Activated naive CD8-positive, alpha-beta T cell (primary cell): Measurements from ENCODE around the gene TESMIN.

Experiments
- H3K27ac Mint-ChIP-seq: one replicate; pipeline ENCODE4 v1.8.0; 2021; ENCODE audit warnings: mixed read lengths
- H3K27me3 Mint-ChIP-seq: one replicate; pipeline ENCODE4 v1.8.0; 2021; ENCODE audit warnings: mixed read lengths
- H3K36me3 Mint-ChIP-seq: one replicate; pipeline ENCODE4 v1.8.0; 2021; ENCODE audit warnings: mixed read lengths
- H3K4me1 Mint-ChIP-seq: one replicate; pipeline ENCODE4 v1.8.0; 2021; ENCODE audit warnings: low read depth, mixed read lengths
- H3K4me3 Mint-ChIP-seq: one replicate; pipeline ENCODE4 v1.8.0; 2021; ENCODE audit warnings: mild to moderate bottlenecking, mixed read lengths
- H3K9me3 Mint-ChIP-seq: one replicate; pipeline ENCODE4 v1.8.0; 2021; ENCODE audit warnings: low read depth, mixed read lengths

TESMIN gene

GRCh38 chr11:68751331-68751856 is at the start of gene TESMIN:
TSS of gene TESMIN (minus strand) at chr11:68751520. CDS start at chr11:68750660, 860 bp downstream.
- peaks cover 3% of the 10 kb centered on the region for H3K36me3 Mint-ChIP-seq
- no peaks in the 10 kb centered on the region for H3K9me3 Mint-ChIP-seq
- peak within 1 kb of the TSS; percentile 78 for H3K4me3 Mint-ChIP-seq
- H3K27me3 Mint-ChIP-seq: no peaks in the 10 kb centered on the region
- H3K4me1 Mint-ChIP-seq: peaks cover 6% of the 10 kb centered on the region
- no peak within 1 kb of the TSS for H3K27ac Mint-ChIP-seq

GRCh38 chr11:68798221-68798813 is 47.0 kb upstream of the TESMIN start:
- Mint-ChIP-seq H3K4me3 (no peak overlapping the region), H3K27ac (no peak overlapping the region), H3K36me3 (peaks cover 8% of the 10 kb centered on the region), H3K9me3 (no peaks in the 10 kb centered on the region), H3K27me3 (no peaks in the 10 kb centered on the region), H3K4me1 (no peaks in the 10 kb centered on the region)

GRCh38 chr11:68796801-68797200 is 45.5 kb upstream of the TESMIN start:
- Mint-ChIP-seq H3K9me3 (no peaks in the 10 kb centered on the region), H3K4me1 (no peaks in the 10 kb centered on the region), H3K27ac (no peak overlapping the region), H3K4me3 (no peak overlapping the region), H3K27me3 (no peaks in the 10 kb centered on the region), H3K36me3 (peaks cover 6% of the 10 kb centered on the region)

GRCh38 chr11:68792400-68792966 is 41.2 kb upstream of the TESMIN start:
- Mint-ChIP-seq H3K27ac (no peak overlapping the region), H3K9me3 (no peaks in the 10 kb centered on the region), H3K4me1 (no peaks in the 10 kb centered on the region), H3K4me3 (no peak overlapping the region), H3K27me3 (no peaks in the 10 kb centered on the region), H3K36me3 (peaks cover 6% of the 10 kb centered on the region)

GRCh38 chr11:68784653-68785052 is 33.3 kb upstream of the TESMIN start:
- Mint-ChIP-seq H3K27ac (no peak overlapping the region), H3K9me3 (no peaks in the 10 kb centered on the region), H3K4me1 (no peaks in the 10 kb centered on the region), H3K27me3 (no peaks in the 10 kb centered on the region), H3K4me3 (no peak overlapping the region), H3K36me3 (peaks cover 7% of the 10 kb centered on the region)

- H3K9me3 Mint-ChIP-seq: no peaks in the 10 kb centered on the region
- no peak overlapping the region for H3K27ac Mint-ChIP-seq
- H3K4me3 Mint-ChIP-seq: no peak overlapping the region
- H3K36me3 Mint-ChIP-seq: peaks cover 5% of the 10 kb centered on the region
- no peaks in the 10 kb centered on the region for H3K4me1 Mint-ChIP-seq
- H3K27me3 Mint-ChIP-seq: no peaks in the 10 kb centered on the region
Observed at GRCh38 chr11:68783216-68783821, 32.0 kb upstream of the TESMIN start.

- Mint-ChIP-seq H3K4me3 (no peak overlapping the region), H3K27me3 (no peaks in the 10 kb centered on the region), H3K36me3 (peaks cover 5% of the 10 kb centered on the region), H3K4me1 (no peaks in the 10 kb centered on the region), H3K27ac (no peak overlapping the region), H3K9me3 (no peaks in the 10 kb centered on the region)
Observed at GRCh38 chr11:68782711-68783110, 31.4 kb upstream of the TESMIN start.

- Mint-ChIP-seq H3K27me3 (no peaks in the 10 kb centered on the region), H3K4me3 (no peak overlapping the region), H3K4me1 (peaks cover 2% of the 10 kb centered on the region), H3K27ac (no peak overlapping the region), H3K9me3 (no peaks in the 10 kb centered on the region), H3K36me3 (peaks cover 5% of the 10 kb centered on the region)
Observed at GRCh38 chr11:68780829-68781228, 29.5 kb upstream of the TESMIN start.

- peaks cover 2% of the 10 kb centered on the region for H3K4me1 Mint-ChIP-seq
- no peak overlapping the region for H3K4me3 Mint-ChIP-seq
- no peaks in the 10 kb centered on the region for H3K9me3 Mint-ChIP-seq
- no peak overlapping the region for H3K27ac Mint-ChIP-seq
- peaks cover 14% of the 10 kb centered on the region for H3K36me3 Mint-ChIP-seq
- H3K27me3 Mint-ChIP-seq: no peaks in the 10 kb centered on the region
Observed at GRCh38 chr11:68778205-68778604, 26.9 kb upstream of the TESMIN start.

- Mint-ChIP-seq H3K4me3 (no peak overlapping the region), H3K27ac (no peak overlapping the region), H3K4me1 (peaks cover 2% of the 10 kb centered on the region), H3K36me3 (peaks cover 19% of the 10 kb centered on the region), H3K27me3 (no peaks in the 10 kb centered on the region), H3K9me3 (no peaks in the 10 kb centered on the region)
Observed at GRCh38 chr11:68776442-68777235, 25.3 kb upstream of the TESMIN start.

GRCh38 chr11:68775951-68776388 is 24.6 kb upstream of the TESMIN start:
- H3K27ac Mint-ChIP-seq: no peak overlapping the region

GRCh38 chr11:68774194-68774585 is 22.9 kb upstream of the TESMIN start:
- Mint-ChIP-seq H3K27ac (no peak overlapping the region), H3K4me3 (no peak overlapping the region), H3K36me3 (peaks cover 19% of the 10 kb centered on the region), H3K27me3 (no peaks in the 10 kb centered on the region), H3K4me1 (peaks cover 2% of the 10 kb centered on the region), H3K9me3 (no peaks in the 10 kb centered on the region)

More at GRCh38 chr11:68775951-68776388, 24.6 kb upstream of the TESMIN start:
- H3K27me3 Mint-ChIP-seq: no peaks in the 10 kb centered on the region
- H3K4me3 Mint-ChIP-seq: no peak overlapping the region
- no peaks in the 10 kb centered on the region for H3K9me3 Mint-ChIP-seq
- peaks cover 2% of the 10 kb centered on the region for H3K4me1 Mint-ChIP-seq
- peaks cover 20% of the 10 kb centered on the region for H3K36me3 Mint-ChIP-seq

- Mint-ChIP-seq H3K4me1 (peaks cover 2% of the 10 kb centered on the region), H3K27ac (no peak overlapping the region), H3K36me3 (peaks cover 19% of the 10 kb centered on the region), H3K27me3 (no peaks in the 10 kb centered on the region), H3K4me3 (no peak overlapping the region), H3K9me3 (no peaks in the 10 kb centered on the region)
Observed at GRCh38 chr11:68773521-68774193, 22.3 kb upstream of the TESMIN start.

- H3K4me1 Mint-ChIP-seq: peaks cover 2% of the 10 kb centered on the region
- peaks cover 19% of the 10 kb centered on the region for H3K36me3 Mint-ChIP-seq
- no peak overlapping the region for H3K4me3 Mint-ChIP-seq
- no peaks in the 10 kb centered on the region for H3K27me3 Mint-ChIP-seq
- H3K27ac Mint-ChIP-seq: no peak overlapping the region
- no peaks in the 10 kb centered on the region for H3K9me3 Mint-ChIP-seq
Observed at GRCh38 chr11:68772936-68773335, 21.6 kb upstream of the TESMIN start.
